GM12872 (cell line): ENCODE data around the gene AGAP1.

Experiments
- CTCF ChIP-seq: IDR thresholded peaks from 3 replicates; pipeline ENCODE4 v1.5.1; 2011; ENCODE audit warnings: low read depth, mild to moderate bottlenecking, low read length, moderate library complexity; ENCODE audit not compliant: insufficient read depth

Gene AGAP1

DNA sequence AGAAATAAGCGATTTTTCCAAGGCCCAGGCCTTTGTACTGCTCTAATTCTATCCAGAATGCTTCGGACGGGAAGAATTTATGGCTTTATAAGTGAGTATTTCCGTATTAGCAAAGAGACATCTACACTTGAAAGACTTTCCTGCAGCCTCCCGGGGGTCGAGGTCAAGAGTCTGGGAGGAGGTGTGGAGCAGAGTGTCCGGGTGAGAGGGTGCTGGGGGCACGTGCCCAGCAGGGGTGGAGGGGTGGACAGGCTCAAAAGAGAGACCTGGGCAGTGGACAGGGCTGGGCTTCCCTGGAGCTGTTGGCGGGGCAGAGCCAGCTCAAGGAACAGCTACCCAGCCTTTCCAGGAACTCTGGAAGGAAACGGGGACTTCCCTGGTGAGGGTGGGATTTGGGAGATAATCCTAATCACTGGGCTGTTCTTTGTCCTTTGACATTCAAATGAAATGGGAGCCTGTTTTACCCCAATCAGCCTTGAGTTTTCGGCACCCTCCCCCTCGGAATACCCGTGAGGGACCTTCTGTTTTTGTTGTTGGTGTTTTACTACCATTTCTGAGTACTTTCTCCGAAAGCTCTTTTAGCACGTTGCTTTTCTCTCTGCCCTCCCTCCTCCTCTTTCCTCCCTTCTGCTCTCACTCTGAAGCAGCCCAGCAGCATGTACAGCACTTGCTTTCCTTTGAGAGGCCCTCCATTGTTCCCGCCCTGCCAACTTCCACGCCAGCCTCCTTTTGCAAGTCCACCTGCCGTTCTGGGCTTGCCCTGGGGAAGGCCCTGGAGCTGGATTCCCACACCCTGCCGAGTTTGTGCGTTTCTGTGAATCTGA, 164.7 kb downstream of the AGAP1 start:
- no peak for TF ChIP-seq CTCF

GRCh38 chr2:235659767-235660322, 166.0 kb downstream of the AGAP1 start:
- no peak for TF ChIP-seq CTCF

DNA sequence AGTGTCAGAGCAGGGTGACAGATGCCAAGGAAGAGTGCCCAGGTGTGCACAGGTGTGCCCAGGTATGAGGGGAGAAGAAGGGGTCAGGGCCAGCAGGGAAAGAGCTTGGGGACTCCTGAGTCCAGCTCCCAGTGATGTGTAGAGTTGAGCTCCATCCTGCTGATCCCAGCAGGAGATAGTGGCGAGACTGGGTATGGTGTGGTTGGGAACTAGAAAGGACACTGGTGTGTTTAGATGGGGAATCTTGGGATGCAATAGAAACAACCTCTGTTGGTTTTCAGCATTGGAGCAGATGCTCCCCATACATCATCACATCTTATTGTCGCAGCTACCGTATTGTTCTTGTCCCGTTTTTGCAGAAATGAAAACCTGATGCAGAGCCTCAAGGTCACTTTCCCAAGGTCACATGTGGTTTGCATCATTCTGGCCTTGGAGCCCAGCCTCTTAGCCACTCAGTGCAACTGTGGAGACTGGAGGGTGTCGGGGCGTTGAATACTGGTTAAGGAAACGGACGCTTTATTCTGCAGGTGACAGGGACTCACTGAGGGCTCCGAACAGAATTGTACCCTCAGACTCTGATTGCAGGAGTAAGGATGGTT, 166.7 kb downstream of the AGAP1 start:
- no peak for TF ChIP-seq CTCF

DNA sequence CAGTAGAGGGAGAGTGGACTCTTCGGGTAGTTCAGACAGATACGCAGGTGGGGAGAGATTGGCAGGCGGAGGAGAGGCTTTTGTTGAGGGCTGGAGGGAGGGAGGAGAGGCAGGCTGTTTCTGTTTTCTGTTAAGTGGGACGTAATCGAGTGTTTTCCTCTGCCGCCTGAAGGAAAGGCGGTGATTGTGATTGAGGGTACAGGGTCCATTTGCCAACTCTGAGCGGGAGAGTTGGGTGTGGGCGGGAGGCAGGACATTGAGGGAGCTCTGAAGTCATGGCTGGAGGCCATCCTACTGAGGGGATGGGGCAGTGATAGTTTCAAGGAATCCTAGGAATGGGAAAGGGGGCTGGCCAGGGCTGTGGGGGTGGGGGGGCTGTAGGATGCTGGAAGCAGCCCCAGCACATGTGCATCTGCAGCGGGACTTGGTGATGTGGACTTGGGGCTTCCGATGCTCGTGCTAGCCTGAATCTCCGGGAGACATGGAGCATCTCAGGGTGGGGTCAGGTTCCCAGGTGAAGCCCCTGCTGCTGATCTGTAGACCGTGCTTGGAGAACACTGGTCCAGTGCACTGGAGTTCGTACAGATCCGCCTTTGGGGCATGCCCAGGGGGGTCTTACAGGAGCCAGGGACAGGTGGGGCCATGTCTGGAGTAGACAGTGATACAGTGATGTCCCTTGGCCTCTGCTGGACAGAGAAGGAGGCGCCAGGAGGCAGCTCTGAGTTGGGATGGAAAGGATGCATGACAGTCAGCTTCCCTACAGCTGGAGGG, 167.5 kb downstream of the AGAP1 start:
- TF ChIP-seq CTCF: no peak

DNA sequence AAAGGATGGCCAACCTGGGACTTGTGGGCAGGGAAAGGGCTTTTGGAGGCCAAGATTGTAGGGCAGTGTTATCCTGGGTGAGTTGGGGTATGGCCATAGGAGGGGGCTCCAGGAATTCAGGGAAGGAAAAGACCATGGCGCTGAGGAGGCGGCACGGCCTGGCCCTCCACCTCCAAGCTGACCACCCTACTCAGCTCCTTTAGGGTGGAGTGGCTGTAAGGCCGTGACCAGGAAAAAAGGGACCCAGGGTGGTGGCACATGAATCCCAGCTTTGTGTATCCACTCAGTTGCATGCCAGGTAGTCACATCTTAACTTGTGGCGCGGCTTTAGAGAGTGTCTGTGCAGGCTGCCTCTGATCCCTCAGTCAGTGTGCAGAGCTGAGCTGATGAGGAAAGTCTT, 168.1 kb downstream of the AGAP1 start:
- TF ChIP-seq CTCF: no peak

DNA sequence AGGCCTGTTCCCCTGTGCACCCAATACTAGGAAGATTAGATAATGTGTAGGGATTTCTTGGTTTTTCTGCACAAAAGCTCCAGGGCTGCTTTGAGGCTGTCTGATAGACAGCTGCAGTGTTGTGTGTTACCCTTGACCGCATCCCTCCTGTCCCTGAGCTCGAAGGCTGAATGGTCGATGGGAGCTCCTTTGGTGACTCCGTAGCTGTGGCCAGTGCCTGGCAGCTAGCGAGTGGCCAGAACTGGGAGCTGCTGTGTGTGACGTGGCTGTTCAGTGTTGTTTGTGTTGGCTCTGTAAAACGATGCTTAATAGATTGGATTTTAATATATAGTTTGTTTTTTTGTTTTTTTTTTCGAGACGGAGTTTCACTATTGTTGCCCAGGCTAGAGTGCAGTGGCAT, 170.0 kb downstream of the AGAP1 start:
- no peak for TF ChIP-seq CTCF

- no peak for TF ChIP-seq CTCF
These were observed 171.9 kb downstream of the AGAP1 start for GRCh38 chr2:235665661-235666212.
